ENCODE results near the gene WDTC1. TPM values are rescaled to one million over a fixed set of nuclear protein-coding genes. Genes with fewer than 3 reads are reported as not detected.
"Not testable (repeated sequence)": the region's sequence is repeated elsewhere in the genome, so short reads cannot be mapped to it uniquely, and the experiment has no call there.

Gene WDTC1
- total and polyA plus RNA-seq, 3 donors from 2014 or later, result 61.4 to 142 (median 69.5) TPM

DNA sequence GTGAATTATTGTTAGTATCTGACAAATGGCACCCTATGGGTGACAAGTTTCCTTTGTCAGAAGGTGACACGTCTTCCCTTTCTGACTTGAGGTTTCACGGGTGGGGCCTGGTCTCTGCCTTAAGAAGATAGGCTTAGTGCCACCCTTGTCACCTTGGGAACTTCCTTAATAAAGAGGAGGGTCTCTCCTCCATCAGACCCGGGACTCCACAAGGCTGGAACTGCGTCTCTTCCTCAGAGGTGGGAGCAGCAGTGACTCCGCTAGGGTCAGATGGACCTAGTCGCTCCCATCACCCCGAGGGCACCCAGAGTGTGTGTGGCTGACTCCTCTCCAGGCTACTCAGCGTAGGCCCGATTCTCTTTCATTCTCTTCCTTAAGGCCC is 774 bp upstream of the WDTC1 start:
- no peaks in the 10 kb centered on the region for H3K27me3 ChIP-seq
- DNase-seq, result peak; percentile 24
- peak overlapping the region; percentile 85 to 93 for H3K4me3 ChIP-seq
- TF ChIP-seq, protein P1, sequence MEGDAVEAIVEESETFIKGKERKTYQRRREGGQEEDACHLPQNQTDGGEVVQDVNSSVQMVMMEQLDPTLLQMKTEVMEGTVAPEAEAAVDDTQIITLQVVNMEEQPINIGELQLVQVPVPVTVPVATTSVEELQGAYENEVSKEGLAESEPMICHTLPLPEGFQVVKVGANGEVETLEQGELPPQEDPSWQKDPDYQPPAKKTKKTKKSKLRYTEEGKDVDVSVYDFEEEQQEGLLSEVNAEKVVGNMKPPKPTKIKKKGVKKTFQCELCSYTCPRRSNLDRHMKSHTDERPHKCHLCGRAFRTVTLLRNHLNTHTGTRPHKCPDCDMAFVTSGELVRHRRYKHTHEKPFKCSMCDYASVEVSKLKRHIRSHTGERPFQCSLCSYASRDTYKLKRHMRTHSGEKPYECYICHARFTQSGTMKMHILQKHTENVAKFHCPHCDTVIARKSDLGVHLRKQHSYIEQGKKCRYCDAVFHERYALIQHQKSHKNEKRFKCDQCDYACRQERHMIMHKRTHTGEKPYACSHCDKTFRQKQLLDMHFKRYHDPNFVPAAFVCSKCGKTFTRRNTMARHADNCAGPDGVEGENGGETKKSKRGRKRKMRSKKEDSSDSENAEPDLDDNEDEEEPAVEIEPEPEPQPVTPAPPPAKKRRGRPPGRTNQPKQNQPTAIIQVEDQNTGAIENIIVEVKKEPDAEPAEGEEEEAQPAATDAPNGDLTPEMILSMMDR (IDR thresholded peaks at IDR 0.05), result no peak
- no peak for TF ChIP-seq POLR2A (IDR thresholded peaks at IDR 0.05)
- peaks cover 11% of the 10 kb centered on the region for H3K4me1 ChIP-seq
- H3K36me3 ChIP-seq (ENCODE audit: low read depth, missing control alignments), result no peaks in the 10 kb centered on the region
- H3K9me3 ChIP-seq, result no peaks in the 10 kb centered on the region
- H3K27ac ChIP-seq, result peak overlapping the region in 1 of 2 donors; percentile 80
- intact Hi-C loops (cut with DNase I; ENCODE audit: low total_unique reads), result no loop called here
- WGBS, 2 donors, result 57 to 58% methylated on average over 8 to 9 of the region's 9 CpGs

DNA sequence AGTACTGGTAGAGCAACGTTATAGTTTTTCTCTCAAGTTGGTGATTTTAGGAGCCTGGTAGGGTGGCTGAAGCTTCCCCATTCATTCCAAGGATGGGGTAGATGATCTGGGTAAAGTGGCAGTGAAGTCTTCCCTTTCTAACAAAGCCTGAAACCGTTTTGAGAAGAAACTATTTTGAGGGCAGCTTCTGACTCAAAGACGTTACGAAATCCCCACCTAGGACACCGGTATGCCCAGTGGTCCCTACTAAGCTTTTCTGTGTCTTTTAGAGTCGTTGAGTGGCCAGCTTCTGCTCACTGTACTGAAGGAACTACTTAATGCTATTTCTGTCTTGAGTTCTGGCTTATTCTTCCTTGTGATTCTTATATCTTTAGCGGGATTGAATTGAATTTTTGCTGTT is 1.4 kb downstream of the WDTC1 start:
- TF ChIP-seq, protein P1 (IDR thresholded peaks at IDR 0.05), result no peak
- TF ChIP-seq POLR2A (IDR thresholded peaks at IDR 0.05), result no peak
- no peaks in the 10 kb centered on the region for H3K36me3 ChIP-seq (ENCODE audit: low read depth, missing control alignments)
- H3K4me3 ChIP-seq, result peak overlapping the region in 1 of 2 donors; percentile 85
- DNase-seq, result no peak
- intact Hi-C loops (cut with DNase I; ENCODE audit: low total_unique reads), result no loop called here
- peaks cover 11% of the 10 kb centered on the region for H3K4me1 ChIP-seq
- H3K27ac ChIP-seq, result no peak overlapping the region
- 23 to 31% methylated on average over 7 of the region's 7 CpGs for WGBS, 2 donors
- H3K9me3 ChIP-seq, result no peaks in the 10 kb centered on the region
- H3K27me3 ChIP-seq, result no peaks in the 10 kb centered on the region

DNA sequence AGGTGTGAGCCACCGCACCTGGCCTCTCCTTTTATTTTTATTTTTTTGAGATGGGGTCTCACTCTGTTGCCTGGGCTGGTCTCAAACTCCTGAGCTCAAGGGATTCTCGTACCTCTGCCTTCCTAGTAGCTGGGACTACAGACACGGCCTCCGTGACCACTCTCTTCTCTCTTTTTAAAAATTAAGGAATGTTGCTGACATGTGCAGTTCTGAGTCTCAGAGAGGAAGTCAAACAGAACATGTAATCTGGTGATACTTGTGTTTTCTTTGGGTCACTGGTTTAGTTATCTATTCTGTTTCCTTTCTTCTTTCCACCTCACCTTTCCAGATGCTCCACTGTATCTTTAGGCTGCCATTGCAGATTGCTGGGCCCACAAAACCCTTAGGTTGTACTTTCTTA is 2.7 kb downstream of the WDTC1 start:
- no peak for TF ChIP-seq POLR2A (IDR thresholded peaks at IDR 0.05)
- TF ChIP-seq, protein P1 (IDR thresholded peaks at IDR 0.05), result no peak
- 57 to 64% methylated on average over 4 of the region's 4 CpGs for WGBS, 2 donors
- H3K36me3 ChIP-seq (ENCODE audit: low read depth, missing control alignments), result no peaks in the 10 kb centered on the region
- no peak for DNase-seq
- H3K9me3 ChIP-seq, result no peaks in the 10 kb centered on the region
- H3K27ac ChIP-seq, result no peak overlapping the region
- H3K4me3 ChIP-seq, result no peak overlapping the region
- H3K27me3 ChIP-seq, result no peaks in the 10 kb centered on the region
- H3K4me1 ChIP-seq, result peaks cover 11% of the 10 kb centered on the region
- intact Hi-C loops (cut with DNase I; ENCODE audit: low total_unique reads), result no loop called here

DNA sequence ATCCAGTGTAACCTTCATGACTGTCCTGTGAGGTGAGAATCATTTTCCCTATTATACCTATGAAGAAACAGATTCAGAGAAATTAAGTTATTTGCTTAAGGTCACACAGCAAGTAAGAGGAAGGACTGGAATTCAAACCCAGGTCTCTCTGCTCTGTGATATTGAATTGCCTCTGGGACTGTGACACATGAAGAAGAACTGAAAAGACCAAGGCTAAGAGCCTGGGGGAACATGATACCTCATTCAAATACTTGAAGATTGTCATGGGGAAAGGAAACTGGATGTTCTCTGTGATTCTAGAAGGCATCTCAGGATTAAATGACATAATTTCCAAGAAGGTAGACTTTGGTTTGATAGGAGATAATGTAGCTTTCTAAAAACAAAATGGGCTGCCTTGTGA is 3.6 kb downstream of the WDTC1 start:
- no peaks in the 10 kb centered on the region for H3K9me3 ChIP-seq
- no peak for DNase-seq
- no peaks in the 10 kb centered on the region for H3K27me3 ChIP-seq
- TF ChIP-seq, protein P1 (IDR thresholded peaks at IDR 0.05), result no peak
- TF ChIP-seq POLR2A (IDR thresholded peaks at IDR 0.05), result no peak
- H3K36me3 ChIP-seq (ENCODE audit: low read depth, missing control alignments), result no peaks in the 10 kb centered on the region
- H3K27ac ChIP-seq, result no peak overlapping the region
- H3K4me1 ChIP-seq, result peaks cover 11% of the 10 kb centered on the region
- no peak overlapping the region for H3K4me3 ChIP-seq
- intact Hi-C loops (cut with DNase I; ENCODE audit: low total_unique reads), result no loop called here

DNA sequence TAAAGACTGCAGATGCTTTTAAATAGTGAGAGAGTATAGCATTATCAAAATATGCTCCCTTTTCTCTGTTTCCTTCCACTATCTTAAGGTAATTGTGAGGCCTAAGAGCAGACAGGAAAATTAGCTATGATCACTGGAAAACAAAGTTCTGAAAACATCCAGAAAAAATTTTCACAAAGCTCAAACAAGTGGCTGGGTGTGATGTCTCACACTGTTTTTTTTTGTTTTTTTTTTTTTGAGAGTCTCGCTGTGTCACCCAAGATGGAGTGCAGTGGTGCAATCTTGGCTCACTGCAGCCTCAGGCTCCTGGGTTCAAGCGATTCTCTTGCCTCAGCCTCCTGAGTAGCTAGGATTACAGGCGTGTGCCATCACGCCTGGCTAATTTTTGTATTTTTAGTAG is 7.2 kb downstream of the WDTC1 start:
- no peaks in the 10 kb centered on the region for H3K36me3 ChIP-seq (ENCODE audit: low read depth, missing control alignments)
- no peaks in the 10 kb centered on the region for H3K9me3 ChIP-seq
- intact Hi-C loops (cut with DNase I; ENCODE audit: low total_unique reads), result no loop called here
- no peak for DNase-seq
- 82 to 89% methylated on average over 4 of the region's 4 CpGs for WGBS, 2 donors
- no peak overlapping the region for H3K27ac ChIP-seq
- TF ChIP-seq POLR2A (IDR thresholded peaks at IDR 0.05), result no peak
- TF ChIP-seq, protein P1 (IDR thresholded peaks at IDR 0.05), result no peak
- H3K4me3 ChIP-seq, result no peak overlapping the region
- H3K4me1 ChIP-seq, result no peaks in the 10 kb centered on the region
- no peaks in the 10 kb centered on the region for H3K27me3 ChIP-seq

DNA sequence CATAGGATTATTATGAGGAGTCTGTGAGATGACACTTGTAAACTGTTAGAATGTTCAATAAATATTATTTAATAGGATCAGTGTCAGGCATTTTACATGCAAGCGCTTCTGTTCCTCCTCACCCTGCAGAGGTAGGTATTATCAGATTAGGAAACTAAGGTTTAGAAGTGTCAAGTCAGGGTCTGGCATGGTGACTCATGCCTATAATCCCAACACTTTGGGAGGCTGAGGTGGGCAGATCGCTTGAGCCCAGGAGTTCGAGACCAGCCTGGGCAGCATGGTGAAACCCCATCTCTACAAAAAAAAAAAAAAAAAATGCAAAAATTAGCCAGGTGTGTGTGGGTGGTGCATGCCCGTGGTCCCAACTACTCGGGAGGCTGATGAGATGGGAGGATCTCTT is 9.2 kb downstream of the WDTC1 start:
- WGBS, 2 donors, result 89 to 94% methylated on average over 5 of the region's 5 CpGs

More for the DNA sequence above, 9.2 kb downstream of the WDTC1 start:
- DNase-seq; H3K27ac ChIP-seq; H3K36me3 ChIP-seq (ENCODE audit: low read depth, missing control alignments); H3K27me3 ChIP-seq; H3K9me3 ChIP-seq; H3K4me3 ChIP-seq; H3K4me1 ChIP-seq; intact Hi-C loops (cut with DNase I; ENCODE audit: low total_unique reads): not testable (repeated sequence)
